CD4-positive, alpha-beta T cell treated with Interleukin-2 at 100 ng/mL for 4 hours (primary cell): Measurements from ENCODE around the gene LIPC.

Experiments
- DNase-seq: peaks from one replicate; pipeline ENCODE4 v3.0.0-alpha.2; 2020; ENCODE audit warnings: low spot score

LIPC gene

GRCh38 chr15:58495891-58496408, 64.2 kb downstream of the LIPC start:
- no peak for DNase-seq

DNA sequence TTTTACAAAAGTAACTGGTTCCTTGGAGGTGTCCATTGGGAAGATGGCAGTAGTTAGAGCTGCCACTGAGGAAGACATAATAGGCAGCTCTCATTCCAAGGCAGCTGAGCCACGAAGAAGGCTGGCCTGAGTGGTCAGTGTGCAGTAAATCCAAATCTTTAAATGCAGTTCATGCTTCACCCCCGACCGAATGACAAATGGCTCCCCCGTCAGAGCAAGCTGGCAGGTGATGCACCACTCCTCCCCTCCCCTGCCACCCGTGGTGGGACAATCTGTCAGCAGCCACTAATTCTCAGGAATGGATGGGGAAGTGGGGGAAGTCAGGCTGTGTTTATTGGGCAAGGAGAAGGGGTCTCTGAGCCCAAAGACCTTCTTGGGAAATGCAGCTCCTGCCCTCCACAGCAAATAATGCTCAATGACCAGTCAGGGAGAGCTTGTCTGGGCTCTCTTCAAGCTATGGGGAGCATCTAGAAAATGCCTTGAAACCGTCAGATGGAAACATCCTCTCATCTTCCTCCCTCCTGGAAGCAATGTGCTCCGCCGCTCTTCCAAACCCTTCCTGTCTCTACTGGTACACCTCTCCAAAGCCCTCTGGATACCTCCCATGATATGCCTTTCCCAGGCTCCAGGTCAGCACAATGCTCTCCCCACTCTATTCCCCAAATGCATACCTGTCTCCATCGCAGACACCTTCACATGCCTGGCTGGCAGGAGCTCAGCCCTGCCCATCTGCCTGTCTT, 65.4 kb downstream of the LIPC start:
- DNase-seq = no peak

GRCh38 chr15:58498821-58499580, 67.2 kb downstream of the LIPC start:
- no peak for DNase-seq

DNA sequence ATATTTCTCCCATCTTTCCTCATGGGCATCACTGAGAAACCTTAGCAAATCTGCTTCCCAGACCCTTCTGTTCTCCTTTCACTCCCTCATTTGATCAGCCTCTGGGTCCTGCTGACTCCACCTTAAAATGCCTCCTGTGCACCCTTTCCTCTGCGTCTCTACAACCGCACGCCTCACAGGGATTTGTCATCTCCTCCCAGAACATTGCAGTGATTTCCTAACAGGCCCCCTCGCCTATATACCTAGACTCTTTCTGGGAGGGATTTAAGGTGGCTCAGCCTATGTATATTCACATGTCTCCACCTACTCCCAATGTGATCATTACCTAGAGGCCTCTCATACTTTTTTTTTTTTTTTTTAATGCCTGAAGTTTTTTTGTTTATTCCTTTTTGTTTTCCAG, 69.2 kb downstream of the LIPC start:
- no peak for DNase-seq

DNA sequence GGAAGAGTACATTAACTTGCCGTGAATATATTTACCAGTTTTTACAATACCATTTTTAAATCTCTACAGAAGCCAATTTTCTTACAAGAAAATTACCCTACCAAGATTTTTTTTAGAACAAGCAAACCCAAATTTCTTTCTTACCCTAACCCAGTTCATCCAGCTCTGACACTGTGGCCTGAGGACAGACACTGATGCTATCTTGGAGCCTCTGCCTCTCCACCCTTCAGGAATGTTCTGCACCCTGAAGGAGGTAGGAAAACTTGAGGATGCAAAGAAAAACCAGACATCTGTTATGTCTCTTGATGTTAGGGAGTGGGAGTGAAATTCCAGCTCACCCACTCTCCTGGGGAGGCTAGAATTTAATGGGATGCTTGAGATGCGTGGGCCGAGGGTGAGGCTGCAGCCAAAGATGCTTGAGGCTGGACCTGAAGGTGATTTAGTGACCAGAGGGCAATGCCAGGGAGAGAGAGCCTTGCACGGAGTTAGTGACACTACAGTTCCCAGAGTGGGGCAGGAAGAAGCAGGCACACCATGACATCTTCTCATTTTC, 69.9 kb downstream of the LIPC start:
- no peak for DNase-seq

- no peak for DNase-seq
Observed at GRCh38 chr15:58503139-58504027, 71.6 kb downstream of the LIPC start.

DNA sequence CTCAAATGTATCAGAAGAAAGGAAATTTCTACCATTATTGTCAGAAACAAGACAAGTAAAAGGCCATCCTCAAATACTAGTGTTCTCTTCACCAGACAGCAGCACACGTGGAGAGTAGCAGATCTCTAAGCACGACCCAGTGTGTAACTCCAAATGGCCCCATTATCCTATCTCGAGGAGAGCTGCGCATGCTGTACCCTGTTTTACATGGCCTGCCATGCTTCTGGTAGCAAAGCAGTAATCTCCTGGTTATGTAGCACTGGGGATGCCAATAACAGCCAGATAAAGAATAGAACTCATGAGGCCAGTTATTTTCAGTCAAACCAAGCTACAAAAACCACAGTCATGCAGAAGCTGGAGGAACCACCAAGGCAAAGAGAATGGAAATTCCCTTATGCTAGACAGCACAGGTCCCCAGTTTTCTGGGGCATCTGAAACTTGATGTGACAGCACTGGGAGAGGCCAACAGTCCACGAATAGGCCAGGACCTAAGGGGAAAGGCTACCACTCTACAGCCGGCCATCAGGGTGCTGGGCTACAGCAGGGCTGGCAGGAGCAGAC, 73.0 kb downstream of the LIPC start:
- DNase-seq = no peak

DNA sequence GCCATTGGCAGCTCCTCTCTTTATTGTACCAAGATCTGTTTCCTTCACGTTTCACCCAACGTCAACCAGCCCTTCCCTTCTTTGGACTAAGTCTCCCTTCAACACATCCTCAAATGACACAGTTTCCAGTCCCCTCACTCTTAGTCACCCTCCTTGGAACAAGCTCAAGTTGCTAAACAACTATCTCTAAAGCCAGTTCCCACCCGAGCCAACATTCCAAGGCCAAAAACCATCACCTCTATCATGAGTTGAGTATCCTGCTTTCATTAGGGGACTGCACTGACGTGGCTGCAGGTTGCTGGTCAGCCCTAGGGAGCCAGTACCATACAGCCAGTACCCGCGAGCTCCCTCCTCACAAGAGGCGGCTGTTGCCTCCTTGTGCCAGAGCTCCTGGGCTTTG, 73.8 kb downstream of the LIPC start:
- DNase-seq = no peak

GRCh38 chr15:58506064-58506490, 74.3 kb downstream of the LIPC start:
- no peak for DNase-seq

DNA sequence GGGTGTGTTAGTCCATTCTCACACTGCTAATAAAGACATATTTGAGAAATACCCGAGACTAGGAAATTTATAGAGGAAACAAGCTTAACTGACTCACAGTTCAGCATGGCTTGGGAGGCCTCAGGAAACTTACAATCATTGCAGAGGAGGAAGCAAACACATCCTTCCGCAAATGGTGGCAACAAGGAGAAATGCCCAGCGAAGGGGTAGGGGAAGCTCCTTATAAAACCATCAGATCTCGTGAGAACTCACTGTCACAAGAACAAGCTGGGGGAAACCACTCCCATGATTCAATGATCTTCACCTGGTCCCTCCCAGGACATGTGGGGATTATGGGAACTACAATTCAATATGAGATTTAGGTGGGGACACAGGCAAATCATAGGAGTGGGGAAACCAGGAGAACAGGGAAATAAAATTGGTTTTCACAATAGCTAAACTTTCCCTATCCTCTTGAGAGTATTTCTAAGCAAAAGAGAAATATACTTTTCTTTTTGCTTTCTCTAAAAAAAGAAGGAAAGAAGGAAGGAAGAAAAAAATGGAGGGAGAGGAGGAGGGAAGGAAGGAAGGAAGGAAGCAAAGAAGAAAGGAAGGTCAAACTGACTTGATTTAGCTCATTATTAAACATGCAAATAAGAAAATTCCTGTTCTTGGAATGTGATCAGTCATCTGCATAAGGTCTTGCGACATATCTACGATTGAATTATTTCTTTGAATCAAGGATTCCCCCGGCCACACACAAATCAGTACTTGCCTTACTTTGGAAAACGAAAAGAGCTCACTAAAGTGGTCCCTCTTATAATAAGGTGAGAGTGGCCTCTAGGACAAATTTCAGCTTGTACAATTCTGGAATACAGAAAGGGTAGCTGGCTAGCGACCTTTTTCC, 75.2 kb downstream of the LIPC start:
- no peak for DNase-seq

DNA sequence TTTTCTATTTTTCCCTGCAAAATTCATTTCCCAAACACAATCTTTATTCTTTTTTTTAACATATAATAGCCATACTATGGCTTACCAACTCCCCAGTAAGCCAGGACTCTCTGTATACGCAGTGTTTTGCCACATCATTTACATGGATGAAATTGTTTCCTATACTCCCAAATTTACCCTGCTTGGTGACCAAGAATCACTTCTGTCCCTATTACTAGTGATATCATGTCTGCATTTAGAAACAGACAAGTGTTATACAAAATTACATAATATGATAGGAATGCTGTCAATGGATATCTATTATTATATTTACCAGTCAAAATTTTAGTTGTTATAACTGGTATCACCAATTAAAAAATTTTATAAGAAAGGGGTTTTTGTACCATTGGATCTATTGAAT, 77.8 kb downstream of the LIPC start:
- no peak for DNase-seq

DNA sequence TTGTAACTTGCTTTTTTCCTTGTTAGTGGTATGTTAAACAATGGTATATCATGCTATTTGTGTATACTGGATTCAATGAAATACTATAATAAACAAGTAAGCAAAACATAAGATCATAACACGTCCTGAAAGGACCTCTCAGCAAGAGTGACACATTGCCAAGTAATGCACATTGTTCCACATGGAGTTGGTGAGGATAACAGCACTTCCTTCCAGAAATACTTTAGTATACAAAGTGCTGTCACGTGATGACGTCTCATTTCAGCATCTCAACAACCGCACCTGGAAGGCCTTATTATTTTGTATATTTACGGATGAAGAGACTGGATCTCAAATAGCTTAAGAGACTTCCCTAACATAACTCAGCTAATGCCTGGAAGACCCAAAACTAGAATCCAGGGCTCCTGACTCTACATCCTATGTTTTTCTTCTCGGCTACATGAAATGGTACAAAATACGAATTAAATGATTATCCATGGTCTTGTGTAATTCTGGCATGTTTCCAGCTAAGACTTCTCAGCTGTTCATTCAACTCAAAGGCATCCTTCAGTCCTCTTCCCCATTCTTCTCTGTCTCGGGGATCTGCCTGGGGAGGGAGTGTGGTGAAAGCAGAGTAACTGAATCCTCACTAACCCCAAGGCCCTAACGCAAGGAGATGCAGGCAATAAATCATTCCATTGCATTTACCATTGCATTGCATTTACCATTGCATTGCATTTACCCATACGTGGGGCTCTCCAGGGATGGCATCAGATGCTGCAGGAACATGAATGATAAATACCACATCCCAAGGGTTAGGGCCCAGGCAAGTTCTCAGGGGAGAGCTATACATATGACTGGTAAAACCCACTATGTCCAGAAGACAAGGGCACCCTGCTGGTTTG, 79.2 kb downstream of the LIPC start:
- no peak for DNase-seq

DNA sequence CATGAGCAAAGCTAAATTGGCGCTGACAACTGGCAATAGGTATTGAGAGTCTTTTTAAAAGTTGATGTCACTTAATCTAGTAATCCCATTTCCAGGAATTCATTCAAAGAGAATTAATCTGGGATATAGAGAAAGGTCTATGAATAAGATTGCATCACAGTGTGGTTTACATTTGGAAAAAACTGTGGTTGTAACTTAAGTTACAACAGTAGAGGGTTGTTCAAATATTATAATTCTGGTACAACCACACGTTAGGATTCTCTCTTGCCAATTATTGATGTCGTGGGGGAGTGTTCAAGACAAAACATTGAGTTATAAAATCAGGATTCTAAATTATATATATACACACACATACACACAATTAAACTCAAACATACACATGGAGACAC, 79.8 kb downstream of the LIPC start:
- DNase-seq = no peak

- no peak for DNase-seq
Observed at GRCh38 chr15:58512522-58512921, 80.7 kb downstream of the LIPC start.

DNA sequence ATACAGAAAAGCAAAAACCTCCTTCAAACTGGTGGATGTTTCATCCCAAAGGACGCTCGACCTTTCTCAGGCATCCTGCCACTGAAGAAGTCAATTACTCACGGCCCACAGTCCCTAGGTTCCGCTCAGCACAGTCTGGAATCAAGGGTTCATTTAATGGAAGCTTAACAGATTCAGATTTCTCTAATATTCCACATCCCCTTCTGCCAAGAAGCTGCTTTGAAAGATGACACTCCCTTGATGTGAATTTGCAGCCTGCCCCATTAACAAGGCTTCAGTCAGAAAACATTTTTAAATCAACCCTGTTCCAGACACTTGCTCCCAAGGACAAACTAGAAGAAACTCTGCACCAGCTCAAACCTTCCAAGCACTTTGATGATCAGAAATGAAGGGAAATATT, 81.2 kb downstream of the LIPC start:
- no peak for DNase-seq

DNA sequence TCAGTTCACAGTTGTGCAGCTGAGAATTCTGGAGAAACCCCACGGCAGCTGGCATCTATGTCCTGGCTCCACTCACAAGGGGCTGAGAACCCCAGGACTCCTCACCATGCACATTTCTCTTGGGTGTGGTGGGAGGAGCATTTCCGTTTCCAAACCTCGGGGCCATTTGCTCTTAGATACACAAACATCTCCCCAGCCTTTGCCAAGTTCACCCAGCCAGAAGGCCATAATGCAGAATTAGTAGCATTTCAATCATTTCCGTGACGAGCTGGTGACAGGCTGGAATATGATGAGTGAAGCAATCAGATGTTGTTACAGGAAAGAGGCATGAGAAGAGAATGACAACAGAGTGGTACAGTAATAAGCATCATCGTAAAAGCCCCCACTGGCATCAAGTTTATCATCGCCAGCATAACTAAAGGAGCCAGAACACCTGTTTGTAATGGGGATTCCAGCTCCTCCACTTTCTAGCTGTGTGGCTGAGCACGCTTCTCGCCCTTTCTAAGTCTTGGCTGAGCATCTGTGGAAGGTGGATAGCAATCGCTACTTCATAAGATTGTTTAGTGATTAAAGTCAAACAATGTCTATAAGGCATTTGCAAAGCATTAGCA, 82.0 kb downstream of the LIPC start:
- no peak for DNase-seq

DNA sequence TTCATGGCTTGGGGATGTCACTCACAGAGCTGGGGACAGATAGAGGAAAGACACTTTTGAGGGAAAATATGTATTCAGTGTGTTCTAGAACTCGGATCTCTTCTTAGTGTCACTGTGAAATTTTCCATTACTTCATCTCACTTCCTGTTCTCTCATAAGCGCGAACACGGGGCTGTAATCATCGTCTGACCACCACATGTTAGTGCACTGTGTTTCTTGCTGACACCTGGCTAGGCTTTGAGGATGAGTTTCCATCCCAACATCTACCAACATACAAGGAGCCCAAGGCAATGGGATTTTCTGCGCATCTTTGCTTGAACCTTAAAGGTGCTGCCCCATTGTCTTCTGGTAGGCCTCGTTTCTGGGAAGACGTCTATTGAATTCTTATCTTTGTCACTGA, 84.0 kb downstream of the LIPC start:
- DNase-seq = no peak

GRCh38 chr15:58517252-58517681, 85.5 kb downstream of the LIPC start:
- DNase-seq = peak; percentile 5
